NCI-H748 treated with DMSO at 0.1 percent for 48 hours (cell line): Measurements from ENCODE around the gene NDST4.

Source experiments
- DNase-seq: peaks from one replicate; lab custom pipeline; 2025; lab: John Stamatoyannopoulos, UW

NDST4 gene

DNA sequence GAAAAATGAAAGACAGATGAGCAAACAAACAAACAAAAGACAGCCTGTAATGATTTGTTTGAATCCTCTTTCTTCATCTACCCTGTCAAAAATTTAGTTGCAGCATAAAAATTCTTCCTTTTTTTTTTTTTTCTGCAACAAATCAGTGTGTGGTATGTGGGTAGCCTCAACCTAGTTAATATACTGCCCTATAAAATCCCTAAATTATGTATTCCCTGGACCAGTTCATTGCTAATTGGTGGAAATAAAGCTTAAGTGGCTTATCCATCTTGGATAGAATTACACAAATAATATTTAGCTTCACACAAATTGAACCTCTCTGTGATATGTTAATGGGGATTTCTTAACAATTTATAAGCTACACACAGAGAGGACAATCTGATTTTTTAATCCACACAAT lies 208.4 kb downstream of the NDST4 start:
- DNase-seq, result no peak

DNA sequence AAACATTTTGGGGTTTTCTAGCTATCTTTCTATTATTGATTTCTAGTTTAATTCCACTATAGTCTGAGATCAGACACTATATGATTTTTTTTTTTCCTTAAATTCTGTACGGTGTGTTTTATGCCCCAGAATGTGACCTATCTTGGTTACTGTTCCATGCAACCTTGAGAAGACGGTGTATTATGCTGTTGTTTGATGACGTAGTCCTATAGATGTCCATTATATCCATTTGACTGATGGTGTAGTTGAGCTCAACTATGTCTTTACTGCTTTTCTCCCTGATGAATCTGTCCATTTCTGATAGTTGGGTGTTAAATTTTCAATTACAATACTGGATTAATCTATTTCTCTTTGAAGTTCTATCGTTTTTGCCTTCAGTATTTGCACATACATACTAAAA lies 212.5 kb downstream of the NDST4 start:
- no peak for DNase-seq

DNA sequence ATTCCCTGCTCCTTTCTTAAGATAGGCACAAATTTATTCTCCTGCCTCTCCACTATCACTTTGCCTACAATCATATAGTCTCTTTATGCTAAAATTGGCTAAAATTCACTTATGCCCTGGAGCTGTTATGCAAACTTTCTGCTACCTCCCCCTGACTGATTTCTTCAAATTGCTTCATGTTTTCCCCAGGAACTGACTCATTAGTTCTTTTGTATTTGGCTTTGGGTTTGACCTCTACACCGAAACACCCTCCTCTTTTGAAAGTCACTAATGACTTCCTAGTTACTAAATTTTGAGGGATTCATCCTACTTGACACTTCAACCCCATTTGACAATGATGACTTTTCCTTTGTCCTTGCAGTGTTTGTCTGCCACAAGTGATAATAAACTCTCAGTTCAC lies 222.6 kb downstream of the NDST4 start:
- DNase-seq, result no peak

DNA sequence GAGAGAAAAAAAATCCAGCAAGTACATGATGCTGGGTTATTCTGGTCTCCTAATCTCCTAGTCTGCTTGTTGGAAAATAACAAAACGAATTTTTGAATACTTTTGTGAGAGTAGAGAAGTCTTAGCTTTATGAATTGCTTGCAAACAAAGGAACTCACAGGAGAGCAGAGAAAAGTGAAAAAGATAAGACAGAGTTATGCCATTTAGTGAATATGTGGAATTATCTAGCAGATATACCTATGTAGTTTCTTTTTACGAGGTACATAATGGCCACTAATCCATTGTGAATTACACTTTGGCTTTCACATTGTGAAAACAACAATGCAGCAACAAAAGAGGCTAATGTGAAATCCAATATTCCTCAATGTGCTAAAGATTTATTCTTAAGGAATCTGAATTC lies 226.7 kb downstream of the NDST4 start:
- DNase-seq, result no peak

DNA sequence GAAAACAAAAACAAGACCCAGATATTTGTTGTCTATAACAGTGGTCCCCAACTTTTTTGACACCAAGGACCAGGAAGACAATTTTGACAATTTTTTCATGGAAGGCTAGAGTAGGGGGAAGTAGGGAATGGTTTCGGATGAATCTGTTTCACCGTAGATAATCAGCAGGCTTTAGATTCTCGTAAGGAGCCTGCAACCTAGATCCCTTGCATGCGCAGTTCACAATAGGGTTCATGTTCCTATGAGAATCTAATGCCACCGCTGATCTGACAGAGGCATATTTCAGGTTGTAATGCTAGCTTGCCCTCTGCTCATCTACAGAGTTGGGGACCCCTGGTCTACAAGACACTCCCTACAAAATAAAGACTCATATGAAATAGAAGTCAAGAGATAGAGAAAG lies 229.8 kb downstream of the NDST4 start:
- no peak for DNase-seq

DNA sequence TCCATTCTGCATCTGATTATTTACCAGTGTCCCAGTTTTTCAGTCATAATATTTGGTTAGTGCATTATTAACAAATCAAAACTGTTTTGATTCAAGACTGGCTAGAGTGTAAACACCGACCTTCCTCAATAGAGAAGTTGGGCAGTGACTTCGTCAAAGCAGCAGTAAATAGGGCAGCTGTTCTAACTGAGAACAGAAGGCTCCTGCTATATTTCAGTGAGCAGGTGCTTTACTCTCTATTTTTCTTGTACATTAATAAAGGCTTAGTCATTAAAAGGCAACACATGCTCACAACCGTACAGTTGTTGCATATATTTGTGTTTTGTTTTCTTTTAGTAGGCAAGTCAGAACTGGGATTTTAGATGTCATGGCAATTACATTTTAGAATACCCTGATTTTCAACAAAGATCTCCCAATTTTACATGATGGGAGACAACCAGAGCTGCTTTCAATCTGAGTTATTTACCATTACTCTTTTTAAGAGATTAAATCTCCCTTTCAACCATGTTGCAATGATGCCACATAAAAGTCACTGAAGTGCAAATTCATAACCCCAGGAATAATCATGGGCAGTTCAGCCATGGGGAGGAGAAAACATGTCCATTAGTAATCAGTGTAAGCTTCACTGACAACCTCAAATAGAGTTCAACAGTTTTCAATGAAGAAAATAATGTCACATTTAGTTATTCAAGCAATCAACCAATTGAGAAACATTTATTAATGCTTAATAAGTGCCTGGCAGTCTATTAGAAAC lies 233.3 kb downstream of the NDST4 start:
- DNase-seq, result no peak

DNA sequence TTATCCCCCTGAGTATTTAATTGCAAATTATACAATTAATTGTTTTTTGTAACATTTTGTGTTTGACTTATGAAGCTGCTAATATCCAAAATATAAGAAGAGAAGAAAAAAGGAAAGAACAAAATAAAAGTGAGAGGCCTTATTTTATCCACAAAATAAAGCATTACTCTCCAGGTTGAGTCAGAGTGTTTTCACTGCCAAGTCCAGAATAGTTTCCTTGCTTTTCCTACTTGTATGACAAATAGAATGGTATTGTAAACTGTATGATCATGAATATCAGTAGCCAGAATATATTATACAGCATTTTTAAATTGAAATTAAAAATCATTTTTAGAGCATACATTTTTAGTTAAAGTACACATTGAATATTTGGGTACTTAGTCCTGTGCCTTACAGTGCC lies 237.8 kb downstream of the NDST4 start:
- no peak for DNase-seq

DNA sequence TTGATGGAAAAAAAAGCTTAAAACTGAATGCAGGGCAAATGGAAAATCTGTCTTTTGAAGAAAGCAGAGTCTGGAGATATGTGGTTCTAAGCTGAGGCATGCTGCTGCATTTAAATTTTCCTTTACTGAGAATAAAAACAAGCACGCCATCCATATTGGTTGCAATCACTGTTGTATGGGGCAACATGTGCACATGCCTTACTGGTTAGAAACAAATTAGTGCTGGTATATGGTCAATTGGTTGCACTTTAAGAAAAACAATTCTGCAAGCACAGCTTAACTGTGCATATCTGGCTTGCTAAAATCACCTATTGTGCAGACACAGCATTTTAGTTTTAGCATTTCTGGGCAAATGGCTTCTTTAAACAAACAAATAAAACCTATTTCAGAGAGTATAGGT lies 239.1 kb downstream of the NDST4 start:
- DNase-seq, result no peak

DNA sequence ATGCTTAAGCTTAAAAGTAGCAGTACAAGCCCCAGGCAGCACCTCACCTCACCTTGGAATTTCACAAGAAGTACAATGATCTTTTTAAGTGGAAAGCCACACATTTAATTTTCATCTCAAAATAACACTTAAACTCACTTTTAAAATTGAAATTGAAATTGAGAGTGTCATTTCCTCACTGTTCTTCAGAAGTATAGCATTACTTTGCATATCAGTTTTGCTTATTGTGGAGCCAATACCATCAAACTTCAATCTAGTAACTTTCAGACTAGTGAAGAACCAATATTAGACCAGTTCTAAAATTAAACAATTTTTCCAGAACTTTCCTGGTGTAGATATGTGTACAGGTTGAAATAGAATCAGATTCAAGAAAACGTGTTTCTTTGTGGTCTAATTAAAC lies 242.4 kb downstream of the NDST4 start:
- no peak for DNase-seq

DNA sequence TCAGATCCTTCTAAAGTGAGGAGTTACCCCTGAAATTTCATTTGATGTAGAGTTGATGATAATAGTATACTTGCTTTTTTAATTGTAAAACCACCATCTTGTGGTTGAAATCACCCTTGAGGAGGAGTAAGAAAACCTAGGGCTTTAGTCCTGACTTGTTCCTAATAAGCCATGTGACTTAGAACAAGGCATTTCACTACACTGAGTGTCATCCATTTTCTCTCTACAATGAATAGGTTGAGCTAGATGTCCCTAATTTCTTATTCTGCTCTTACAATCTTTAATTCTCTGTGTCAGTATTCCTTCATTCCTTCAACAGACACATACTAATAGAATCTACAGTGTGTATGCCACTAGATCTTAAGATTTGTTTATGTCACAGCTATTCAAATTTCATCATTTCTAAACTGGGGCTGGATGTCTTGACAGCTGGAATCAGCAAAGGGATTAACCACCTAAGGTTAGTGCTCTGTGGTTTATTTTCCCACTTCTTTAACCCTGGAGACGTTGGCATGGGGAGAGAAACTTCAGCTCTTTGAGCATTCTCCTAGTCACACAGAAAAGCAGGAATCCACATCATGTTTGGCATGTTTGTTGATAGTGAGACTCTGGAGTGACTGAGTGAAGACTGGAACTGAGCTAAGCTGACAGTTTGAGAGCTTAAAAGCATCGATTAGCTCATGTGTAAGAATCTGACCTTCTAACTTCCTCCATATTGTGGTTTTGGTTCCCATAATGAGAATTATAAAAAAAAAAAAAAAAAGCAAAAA lies 246.3 kb downstream of the NDST4 start:
- no peak for DNase-seq

DNA sequence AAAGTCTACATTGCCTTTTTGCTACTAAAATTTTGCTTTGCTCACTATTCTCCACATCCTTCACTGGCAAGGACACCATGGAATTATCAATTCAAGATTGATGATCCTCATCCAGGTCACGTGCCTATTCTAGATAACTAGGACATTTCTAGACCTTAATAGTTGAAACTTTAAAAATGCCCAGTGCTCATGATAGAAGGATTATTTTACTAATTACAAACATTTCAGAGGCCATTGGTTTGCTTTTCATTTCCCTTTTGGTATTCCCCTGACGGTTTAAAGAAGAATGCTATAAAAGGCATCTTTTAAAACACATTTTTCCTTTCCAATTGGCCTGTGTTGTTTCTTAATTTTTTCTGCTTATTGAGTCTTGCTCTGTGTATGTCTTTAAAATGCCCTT lies 249.4 kb downstream of the NDST4 start:
- DNase-seq, result no peak

DNA sequence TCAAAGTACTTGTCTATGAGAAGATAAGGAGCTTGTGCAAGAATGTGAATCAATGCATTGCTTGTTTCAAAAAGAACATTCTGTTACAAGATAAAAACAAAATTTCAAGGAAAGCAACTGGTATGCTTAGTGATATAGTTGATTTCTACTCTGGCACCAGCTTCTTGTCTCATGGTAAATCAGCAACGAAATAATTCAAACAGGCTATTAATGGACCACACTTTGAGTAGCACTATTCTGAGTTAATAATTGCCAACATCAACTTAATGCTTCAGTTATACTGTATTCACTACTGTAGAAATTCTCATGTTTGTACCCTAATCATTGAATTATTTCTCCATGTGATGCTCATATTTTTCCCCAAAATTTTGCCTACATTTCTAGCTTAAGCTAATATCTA lies 252.6 kb downstream of the NDST4 start:
- DNase-seq, result no peak

DNA sequence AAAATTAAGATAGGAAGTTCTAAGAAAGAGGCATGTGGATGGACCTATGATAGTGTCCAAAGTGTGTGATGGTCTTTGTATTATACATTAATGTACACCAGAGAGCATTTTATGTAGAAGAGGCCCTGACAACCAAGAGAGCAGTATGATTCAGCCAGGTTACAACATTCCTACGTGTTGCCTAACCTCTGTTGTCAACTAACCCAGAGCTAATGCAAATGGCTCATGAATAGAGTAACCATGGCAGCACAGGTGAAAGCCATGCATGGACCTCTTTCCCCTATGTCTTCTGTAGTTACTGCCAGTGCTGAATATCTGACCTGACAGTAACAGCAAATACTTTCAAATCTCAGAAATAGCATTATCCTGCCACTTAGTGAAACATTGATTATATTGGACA lies 255.6 kb downstream of the NDST4 start:
- no peak for DNase-seq

DNA sequence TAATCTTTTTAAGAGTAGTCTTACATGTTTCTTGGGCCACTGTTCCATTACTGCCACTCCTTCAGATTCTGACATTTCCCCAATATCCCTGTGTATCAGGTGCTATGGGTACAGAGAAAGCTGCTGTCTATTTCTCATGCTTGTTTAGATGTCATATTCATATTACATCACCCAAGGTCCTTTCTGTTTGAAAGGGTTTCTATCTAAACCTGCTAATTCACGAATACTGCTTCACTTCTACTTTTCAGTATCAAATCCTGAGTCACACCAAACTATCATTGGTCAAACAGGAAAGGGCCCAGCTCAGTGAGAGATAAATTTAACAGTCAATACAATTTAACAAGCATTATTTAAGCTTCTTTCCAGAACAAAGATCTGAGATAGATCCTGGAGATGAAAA lies 273.4 kb downstream of the NDST4 start:
- DNase-seq, result no peak

DNA sequence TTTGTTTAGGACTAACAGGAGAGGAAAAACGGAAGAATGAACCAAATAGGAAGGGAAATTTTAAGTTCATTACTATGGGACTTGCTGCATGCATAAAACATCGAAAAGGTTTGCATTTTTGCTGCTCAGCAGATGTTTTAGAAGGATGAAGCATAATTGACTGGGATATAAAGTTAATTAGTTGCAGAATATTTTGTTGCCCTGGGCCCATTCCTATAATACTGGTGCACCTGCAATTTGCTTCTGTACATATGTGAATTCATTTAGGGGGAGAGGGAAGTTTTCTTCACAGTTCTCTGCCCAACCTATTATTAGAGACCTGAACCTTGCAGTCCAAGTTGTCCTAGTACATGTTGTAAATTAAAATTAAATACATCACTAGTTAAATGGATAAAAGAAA lies 282.8 kb downstream of the NDST4 start:
- DNase-seq, result no peak

DNA sequence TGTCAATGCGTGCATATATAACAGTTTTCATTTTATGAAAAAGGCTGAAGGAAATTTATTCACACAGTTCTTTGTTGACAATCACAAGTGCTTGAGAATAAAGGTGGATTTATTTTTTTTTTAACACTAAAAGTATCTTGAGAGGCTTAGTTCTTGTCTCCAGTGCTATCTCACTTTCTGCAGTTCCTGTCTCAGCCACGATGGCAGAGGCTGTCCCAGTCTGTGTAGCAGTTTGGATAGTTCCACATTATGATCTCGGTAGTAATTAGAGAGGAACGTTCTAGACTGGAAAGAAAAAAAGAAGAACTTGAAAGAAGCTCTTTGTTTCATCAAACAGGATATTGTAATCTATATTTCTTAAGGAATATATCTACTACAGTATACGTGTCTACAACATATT lies 285.8 kb downstream of the NDST4 start:
- no peak for DNase-seq

DNA sequence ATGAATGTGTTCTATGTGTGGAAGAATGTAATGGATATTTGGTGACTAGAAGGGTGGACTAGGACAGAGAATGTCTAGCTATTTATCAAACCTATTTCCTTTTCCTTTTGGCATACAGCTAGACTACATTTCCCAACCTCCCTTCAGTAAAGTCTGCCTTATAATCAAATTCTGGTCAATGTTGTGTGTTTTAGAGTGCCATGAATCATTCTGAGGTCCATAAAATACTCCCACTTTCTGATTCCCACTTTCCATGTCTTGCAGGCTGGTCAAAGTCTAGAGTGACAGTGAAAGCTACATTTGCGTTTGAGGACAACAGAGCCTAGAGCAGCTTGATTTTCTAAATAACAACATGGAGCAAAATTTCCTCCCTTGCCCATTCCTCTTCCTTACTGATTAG lies 297.7 kb downstream of the NDST4 start:
- no peak for DNase-seq

DNA sequence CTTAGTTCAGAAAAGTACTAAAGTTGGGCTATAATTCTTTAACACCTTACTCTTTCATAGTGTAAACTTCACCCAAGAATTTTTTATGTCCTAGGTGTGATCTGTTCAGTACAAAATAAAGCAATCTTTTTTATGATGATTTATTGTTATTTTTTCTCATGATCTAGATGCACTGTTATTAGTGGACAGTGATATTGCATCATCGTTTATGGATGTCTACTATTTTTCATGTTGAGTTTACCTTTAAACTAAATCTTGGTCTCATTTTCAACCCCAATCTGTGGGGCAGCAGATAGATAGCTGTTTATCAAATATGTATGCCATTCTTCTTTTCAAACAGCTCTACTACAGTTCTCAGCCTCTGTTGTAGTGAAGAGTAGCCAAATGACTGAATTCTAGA lies 299.5 kb downstream of the NDST4 start:
- no peak for DNase-seq

DNA sequence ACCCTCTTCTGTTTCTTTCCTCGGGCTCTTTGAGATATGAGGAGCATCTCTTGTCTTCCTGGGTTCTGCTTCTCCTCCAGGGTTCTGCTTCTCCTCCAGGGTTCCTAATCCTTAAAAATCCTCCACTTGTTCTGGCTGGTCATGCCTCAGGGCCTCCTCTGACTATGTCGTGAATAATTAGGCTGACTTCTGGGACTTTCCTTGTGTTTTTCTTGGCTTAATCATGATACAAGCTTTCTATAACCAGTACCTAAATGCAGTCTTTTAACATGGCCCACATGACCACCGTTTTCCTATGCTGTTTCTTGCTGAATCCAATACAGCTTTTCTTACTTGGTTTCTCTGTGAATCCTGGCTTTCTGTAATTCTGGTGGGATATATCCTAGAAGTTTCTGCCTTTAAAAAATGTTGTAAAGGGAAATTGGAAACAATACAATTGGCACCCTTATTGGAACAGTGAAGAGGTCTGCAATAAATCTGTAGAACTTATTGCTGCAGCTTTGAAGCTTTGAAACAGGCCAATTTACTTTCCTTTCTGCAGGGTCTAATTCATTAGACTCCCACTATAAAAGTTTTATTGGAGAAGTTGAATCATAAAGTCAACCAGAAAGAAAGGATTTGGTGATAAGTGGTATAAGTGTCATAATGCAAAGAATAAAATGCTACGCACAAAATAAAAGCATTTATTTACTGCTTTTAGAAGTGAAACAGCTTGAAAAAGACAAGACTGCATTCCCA lies 301.7 kb downstream of the NDST4 start:
- DNase-seq, result no peak

DNA sequence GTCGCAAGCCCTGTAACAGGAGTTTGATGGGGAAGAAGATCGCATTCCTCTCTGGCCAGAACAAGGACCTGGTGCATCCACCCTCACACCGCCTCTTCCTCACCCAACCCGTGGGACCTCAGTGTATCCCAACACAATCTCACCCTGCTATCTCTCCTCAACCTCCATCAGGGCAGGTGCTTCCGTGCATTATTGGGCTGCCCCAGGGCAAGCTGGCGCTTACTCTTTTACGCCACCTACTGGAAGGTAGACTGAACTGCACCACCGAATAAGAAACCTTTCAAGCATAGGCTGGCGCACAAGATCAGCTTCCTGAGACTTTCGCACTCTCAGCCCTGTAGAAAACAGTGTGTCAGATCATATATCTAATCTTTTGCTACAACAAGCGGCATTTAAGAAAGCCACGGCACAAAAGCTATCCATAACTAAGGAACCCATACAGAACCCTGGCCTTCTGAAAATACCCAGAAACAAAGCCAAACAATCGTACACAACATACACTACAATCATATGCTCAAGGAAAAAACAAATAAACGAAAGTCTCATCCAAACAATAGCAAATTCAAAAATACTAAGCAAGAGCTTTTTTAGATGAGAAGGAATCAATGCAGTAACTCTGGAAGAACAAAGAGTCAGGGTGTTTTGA lies 305.5 kb downstream of the NDST4 start:
- DNase-seq, result no peak

DNA sequence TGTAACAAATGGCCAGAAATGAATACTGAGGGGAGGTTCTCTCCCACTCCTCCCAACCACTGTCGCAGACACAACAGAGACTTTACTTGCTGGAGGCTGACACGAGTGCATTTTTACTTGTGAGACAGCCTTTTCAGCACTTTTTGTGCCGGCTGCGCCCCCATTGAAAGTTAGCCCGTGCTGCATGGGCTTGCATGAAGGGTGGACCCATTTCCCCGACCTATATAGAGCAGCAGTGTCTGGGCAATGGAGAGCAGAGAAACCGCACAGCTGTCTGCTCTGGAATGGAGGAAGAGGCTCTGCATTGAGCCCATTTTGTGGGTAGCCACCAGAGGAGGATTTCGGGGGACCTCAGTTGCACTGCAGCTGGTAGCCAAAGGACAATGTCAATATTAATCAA lies 306.1 kb downstream of the NDST4 start:
- DNase-seq, result no peak

DNA sequence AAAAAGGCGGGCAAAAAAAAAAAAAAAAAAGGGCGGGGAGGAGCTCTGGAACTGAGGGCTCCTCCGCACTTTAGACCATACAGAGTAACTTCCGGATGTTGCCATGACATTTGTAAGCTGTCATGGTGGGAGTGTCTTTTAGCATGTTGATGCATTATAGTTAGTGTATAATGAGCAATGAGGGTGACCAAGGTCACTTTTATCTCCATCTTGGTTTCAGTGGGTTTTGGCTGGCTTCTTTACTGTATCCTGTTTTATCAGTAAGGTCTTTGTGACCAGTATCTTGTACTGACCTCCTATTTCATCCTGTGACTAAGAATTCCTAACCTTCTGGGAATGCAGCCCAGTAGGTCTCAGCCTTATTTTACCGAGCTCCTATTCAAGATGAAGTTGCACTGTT lies 321.4 kb downstream of the NDST4 start:
- DNase-seq, result no peak

DNA sequence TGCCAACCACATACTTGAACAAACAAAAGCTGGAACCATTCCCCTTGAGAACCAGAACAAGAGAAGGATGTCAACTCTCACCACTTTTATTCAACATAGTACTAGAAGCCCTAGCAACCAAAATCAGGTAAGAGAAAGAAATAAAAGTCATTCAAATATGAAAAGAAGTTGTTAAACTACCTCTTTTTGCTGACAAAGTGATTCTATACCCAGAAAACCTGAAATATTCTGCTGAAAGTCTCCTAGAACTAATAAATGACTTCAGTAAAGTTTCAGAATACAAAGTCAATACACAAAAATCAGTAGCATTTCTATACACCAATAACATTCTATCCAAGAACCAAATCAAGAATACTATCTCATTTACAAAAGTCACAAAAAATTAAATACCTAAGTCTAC lies 327.9 kb downstream of the NDST4 start:
- DNase-seq, result no peak
